Ascending aorta (tissue), 2 donors: ENCODE results near the gene UMODL1. TPM values are rescaled to one million over a fixed set of nuclear protein-coding genes. Genes with fewer than 3 reads are reported as not detected.

Experiments used
- DNase-seq, 2 donors: peaks; one replicate each; pipeline ENCODE4 v3.0.0-alpha.2; 2019; ENCODE audit warnings: low spot score in 2 of 2
- H3K27ac ChIP-seq, 2 donors: fragments of 200-600 bp; sonication (generic); one replicate each; pipeline ENCODE4 v1.5.1; 2016 to 2017; ENCODE audit warnings: mild to moderate bottlenecking in 1 of 2
- H3K27me3 ChIP-seq: fragments of 200-600 bp; sonication (generic); one replicate; pipeline ENCODE4 v1.5.1; 2017
- H3K36me3 ChIP-seq, 2 donors: fragments of 200-600 bp; sonication (generic); one replicate each; pipeline ENCODE4 v1.5.1; 2016
- H3K4me1 ChIP-seq, 2 donors: fragments of 200-600 bp; sonication (generic); one replicate each; pipeline ENCODE4 v1.5.1; 2016 to 2017; ENCODE audit warnings: mild to moderate bottlenecking in 1 of 2
- H3K4me3 ChIP-seq, 2 donors: fragments of 200-600 bp; sonication (generic); one replicate each; pipeline ENCODE4 v1.5.1; 2016 to 2017; ENCODE audit warnings: mild to moderate bottlenecking in 1 of 2
- H3K9me3 ChIP-seq, 2 donors: fragments of 200-600 bp; sonication (generic); one replicate each; pipeline ENCODE4 v1.5.1; 2016
- CTCF ChIP-seq, 3 experiments: fragments of 200-600 bp in 2 of 3; fragments of 450-650 bp in 1 of 3; sonication (generic) in 2 of 3; IDR thresholded peaks; one replicate each; pipeline ENCODE4 v1.5.1; 2016 to 2019; ENCODE audit warnings: antibody characterized with exemption in 3 of 3, mild to moderate bottlenecking in 1 of 3, moderate library complexity in 1 of 3
- intact Hi-C: fragments of 100-400 bp; cut with DNase I; formaldehyde crosslinking; loops from one replicate; pipeline ENCODE4 v1.15.1; 2023
- total RNA-seq: library from RNA; depleted of rRNA; stranded (reverse); fragments of >200 nt; gene quantifications from one replicate; pipeline ENCODE4 v1.1.0, GENCODE V29; 2016

UMODL1 gene
- total RNA-seq, 1 donor from 2014 or later, result not detected

GRCh38 chr21:42083361-42083690, 12.2 kb downstream of the UMODL1 start:
- no peak for TF ChIP-seq CTCF (IDR thresholded peaks at IDR 0.05)
- no peak for DNase-seq
- no peak overlapping the region for H3K4me3 ChIP-seq
- H3K9me3 ChIP-seq, result no peaks in the 10 kb centered on the region
- H3K4me1 ChIP-seq, result peaks cover 0 to 10% of the 10 kb centered on the region in 2 donors
- H3K27ac ChIP-seq, result no peak overlapping the region
- no peaks in the 10 kb centered on the region for H3K36me3 ChIP-seq
- intact Hi-C loops, result no loop called here
- no peaks in the 10 kb centered on the region for H3K27me3 ChIP-seq

- Histone ChIP-seq H3K4me3 (no peak overlapping the region), H3K9me3 (no peaks in the 10 kb centered on the region), H3K27me3 (no peaks in the 10 kb centered on the region), H3K27ac (no peak overlapping the region), H3K4me1 (peaks cover 0 to 10% of the 10 kb centered on the region in 2 donors), H3K36me3 (no peaks in the 10 kb centered on the region)
- TF ChIP-seq CTCF (IDR thresholded peaks at IDR 0.05), result no peak
- DNase-seq, result no peak
- intact Hi-C loops, result no loop called here
These were observed 13.0 kb downstream of the UMODL1 start for GRCh38 chr21:42084079-42084478.

- DNase-seq, result no peak
- intact Hi-C loops, result no loop called here
- no peaks in the 10 kb centered on the region for H3K9me3 ChIP-seq
- no peak for TF ChIP-seq CTCF (IDR thresholded peaks at IDR 0.05)
- H3K4me3 ChIP-seq, result no peak overlapping the region
- peaks cover 0 to 10% of the 10 kb centered on the region in 2 donors for H3K4me1 ChIP-seq
- H3K27me3 ChIP-seq, result no peaks in the 10 kb centered on the region
- H3K36me3 ChIP-seq, result no peaks in the 10 kb centered on the region
- no peak overlapping the region for H3K27ac ChIP-seq
These were observed 14.3 kb downstream of the UMODL1 start for GRCh38 chr21:42085246-42086077.

GRCh38 chr21:42086969-42087368, 15.9 kb downstream of the UMODL1 start:
- H3K27me3 ChIP-seq, result no peaks in the 10 kb centered on the region
- peaks cover 0 to under 1% of the 10 kb centered on the region in 2 donors for H3K4me1 ChIP-seq
- H3K4me3 ChIP-seq, result no peak overlapping the region
- intact Hi-C loops, result no loop called here
- no peaks in the 10 kb centered on the region for H3K36me3 ChIP-seq
- TF ChIP-seq CTCF (IDR thresholded peaks at IDR 0.05), result no peak
- no peaks in the 10 kb centered on the region for H3K9me3 ChIP-seq
- H3K27ac ChIP-seq, result no peak overlapping the region
- no peak for DNase-seq

GRCh38 chr21:42088148-42088547, 17.0 kb downstream of the UMODL1 start:
- no peaks in the 10 kb centered on the region for H3K27me3 ChIP-seq
- H3K4me1 ChIP-seq, result peaks cover 0 to 5% of the 10 kb centered on the region in 2 donors
- H3K9me3 ChIP-seq, result no peaks in the 10 kb centered on the region
- no peak overlapping the region for H3K4me3 ChIP-seq
- intact Hi-C loops, result no loop called here
- H3K36me3 ChIP-seq, result no peaks in the 10 kb centered on the region
- peak overlapping the region in 1 of 2 donors; percentile 22 for H3K27ac ChIP-seq
- no peak for TF ChIP-seq CTCF (IDR thresholded peaks at IDR 0.05)
- no peak for DNase-seq
